Measurements from ENCODE around the gene TMEM129. TPM values are rescaled to one million over a fixed set of nuclear protein-coding genes. Genes with fewer than 3 reads are reported as not detected.

TMEM129 gene
- total RNA-seq, 4 donors from 2014 or later: 46.6 to 94.2 (median 64.6) TPM

DNA sequence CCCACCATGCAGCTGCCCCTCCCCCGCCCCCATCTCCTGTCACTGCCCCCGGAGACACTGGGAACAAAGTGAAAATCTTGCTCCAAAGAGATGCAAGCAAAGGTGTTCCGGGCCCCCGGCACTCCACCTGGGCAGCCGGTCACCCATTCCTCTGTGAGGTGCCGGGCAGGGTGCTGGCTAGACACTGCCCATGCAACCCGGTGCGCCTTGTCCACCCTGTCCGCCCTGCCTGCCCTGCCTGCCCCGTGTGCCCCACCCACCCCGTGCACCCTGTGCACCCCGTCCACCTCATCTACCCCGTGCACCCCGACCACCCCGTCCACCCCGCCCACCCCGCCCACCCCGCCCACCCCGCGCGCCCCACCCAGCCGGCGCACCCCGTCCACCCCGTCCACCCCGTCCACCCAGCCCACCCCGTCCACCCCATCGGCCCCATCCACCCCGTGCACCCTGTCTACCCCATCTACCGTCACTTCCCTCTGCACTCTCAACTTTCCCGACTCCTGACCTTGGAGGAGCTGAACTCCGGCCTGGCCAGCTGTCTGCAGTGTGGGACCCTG lies 40.1 kb upstream of the TMEM129 start:
- TF ChIP-seq EP300 (IDR thresholded peaks at IDR 0.05) (no peak), POLR2A (IDR thresholded peaks at IDR 0.05) (no peak), POLR2AphosphoS5 (IDR thresholded peaks at IDR 0.05) (no peak)
- TF ChIP-seq, protein P1, sequence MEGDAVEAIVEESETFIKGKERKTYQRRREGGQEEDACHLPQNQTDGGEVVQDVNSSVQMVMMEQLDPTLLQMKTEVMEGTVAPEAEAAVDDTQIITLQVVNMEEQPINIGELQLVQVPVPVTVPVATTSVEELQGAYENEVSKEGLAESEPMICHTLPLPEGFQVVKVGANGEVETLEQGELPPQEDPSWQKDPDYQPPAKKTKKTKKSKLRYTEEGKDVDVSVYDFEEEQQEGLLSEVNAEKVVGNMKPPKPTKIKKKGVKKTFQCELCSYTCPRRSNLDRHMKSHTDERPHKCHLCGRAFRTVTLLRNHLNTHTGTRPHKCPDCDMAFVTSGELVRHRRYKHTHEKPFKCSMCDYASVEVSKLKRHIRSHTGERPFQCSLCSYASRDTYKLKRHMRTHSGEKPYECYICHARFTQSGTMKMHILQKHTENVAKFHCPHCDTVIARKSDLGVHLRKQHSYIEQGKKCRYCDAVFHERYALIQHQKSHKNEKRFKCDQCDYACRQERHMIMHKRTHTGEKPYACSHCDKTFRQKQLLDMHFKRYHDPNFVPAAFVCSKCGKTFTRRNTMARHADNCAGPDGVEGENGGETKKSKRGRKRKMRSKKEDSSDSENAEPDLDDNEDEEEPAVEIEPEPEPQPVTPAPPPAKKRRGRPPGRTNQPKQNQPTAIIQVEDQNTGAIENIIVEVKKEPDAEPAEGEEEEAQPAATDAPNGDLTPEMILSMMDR (IDR thresholded peaks at IDR 0.05): no peak
- no CpG with 5 or more reads among the region's 32 CpGs for WGBS, 2 donors (ENCODE audit: low coverage in 1 of 2)
- Histone ChIP-seq H3K27ac (no peak overlapping the region), H3K4me3 (no peak overlapping the region), H3K4me1 (peaks cover 0 to 18% (median 8%) of the 10 kb centered on the region in 3 donors), H3K27me3 (peaks cover 17% of the 10 kb centered on the region), H3K9me3 (no peaks in the 10 kb centered on the region), H3K36me3 (no peaks in the 10 kb centered on the region)
- no peak for ATAC-seq

DNA sequence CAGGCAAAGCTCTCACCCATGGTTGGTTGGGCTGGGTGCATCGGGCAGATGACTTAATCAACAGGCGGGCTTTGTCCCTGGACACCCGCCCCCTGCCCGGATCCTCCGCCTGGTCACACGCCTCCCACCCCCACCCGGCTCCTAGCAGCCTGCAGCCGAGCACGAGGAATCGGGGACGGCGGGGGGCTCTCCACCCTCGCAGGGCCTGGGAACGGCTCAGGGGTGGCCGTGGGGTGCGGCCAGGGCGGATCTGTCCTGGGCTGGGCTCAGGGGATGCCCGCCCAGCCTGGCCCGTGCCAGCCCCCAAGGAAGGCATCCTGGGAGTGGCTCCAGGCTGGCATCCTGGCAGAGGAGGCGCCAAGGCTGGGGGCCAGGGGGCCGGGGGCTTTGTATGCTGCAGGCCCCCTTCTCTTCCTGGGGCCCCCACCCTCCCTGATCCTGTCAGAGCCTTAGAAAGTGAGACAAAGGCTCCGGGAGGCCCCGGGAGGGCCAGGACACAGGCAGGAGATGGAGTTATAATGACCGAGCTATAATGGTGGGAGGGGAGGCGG lies 39.5 kb upstream of the TMEM129 start:
- no peak for ATAC-seq
- Histone ChIP-seq H3K27ac (no peak overlapping the region), H3K4me3 (no peak overlapping the region), H3K27me3 (peaks cover 13% of the 10 kb centered on the region), H3K4me1 (peaks cover 0 to 17% (median 8%) of the 10 kb centered on the region in 3 donors), H3K36me3 (no peaks in the 10 kb centered on the region), H3K9me3 (no peaks in the 10 kb centered on the region)
- WGBS, 2 donors (ENCODE audit: low coverage in 1 of 2): no CpG with 5 or more reads among the region's 25 CpGs
- TF ChIP-seq POLR2A (IDR thresholded peaks at IDR 0.05): no peak

DNA sequence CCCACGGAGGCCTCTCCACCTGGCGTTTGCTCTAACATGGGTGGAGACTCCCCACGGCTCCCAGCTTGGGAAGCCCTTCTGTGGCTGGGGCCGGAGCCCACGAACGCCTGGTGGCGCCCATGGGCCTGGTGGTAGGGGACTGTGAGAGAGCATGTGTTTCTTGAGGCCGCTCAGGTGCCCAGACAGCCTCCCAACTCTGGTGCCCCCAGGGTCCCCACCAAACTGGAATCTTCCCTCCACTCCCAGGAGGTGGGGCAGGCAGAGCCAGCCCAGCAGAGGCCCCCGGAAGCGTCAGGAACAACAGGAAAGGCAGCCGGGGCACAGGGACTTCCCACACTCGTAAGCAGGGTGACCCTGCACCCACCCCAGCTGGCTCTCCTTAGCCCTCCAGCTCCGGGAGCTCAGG lies 38.7 kb upstream of the TMEM129 start:
- Histone ChIP-seq H3K36me3 (no peaks in the 10 kb centered on the region), H3K9me3 (no peaks in the 10 kb centered on the region), H3K27ac (no peak overlapping the region), H3K4me3 (no peak overlapping the region), H3K4me1 (peaks cover 0 to 17% (median 8%) of the 10 kb centered on the region in 3 donors), H3K27me3 (peaks cover 12% of the 10 kb centered on the region)
- TF ChIP-seq POLR2AphosphoS5 (IDR thresholded peaks at IDR 0.05): no peak
- TF ChIP-seq, protein P1 (IDR thresholded peaks at IDR 0.05): no peak
- no peak for TF ChIP-seq EP300 (IDR thresholded peaks at IDR 0.05)
- TF ChIP-seq POLR2A (IDR thresholded peaks at IDR 0.05): no peak
- ATAC-seq: no peak
- no CpG with 5 or more reads among the region's 13 CpGs for WGBS, 2 donors (ENCODE audit: low coverage in 1 of 2)

DNA sequence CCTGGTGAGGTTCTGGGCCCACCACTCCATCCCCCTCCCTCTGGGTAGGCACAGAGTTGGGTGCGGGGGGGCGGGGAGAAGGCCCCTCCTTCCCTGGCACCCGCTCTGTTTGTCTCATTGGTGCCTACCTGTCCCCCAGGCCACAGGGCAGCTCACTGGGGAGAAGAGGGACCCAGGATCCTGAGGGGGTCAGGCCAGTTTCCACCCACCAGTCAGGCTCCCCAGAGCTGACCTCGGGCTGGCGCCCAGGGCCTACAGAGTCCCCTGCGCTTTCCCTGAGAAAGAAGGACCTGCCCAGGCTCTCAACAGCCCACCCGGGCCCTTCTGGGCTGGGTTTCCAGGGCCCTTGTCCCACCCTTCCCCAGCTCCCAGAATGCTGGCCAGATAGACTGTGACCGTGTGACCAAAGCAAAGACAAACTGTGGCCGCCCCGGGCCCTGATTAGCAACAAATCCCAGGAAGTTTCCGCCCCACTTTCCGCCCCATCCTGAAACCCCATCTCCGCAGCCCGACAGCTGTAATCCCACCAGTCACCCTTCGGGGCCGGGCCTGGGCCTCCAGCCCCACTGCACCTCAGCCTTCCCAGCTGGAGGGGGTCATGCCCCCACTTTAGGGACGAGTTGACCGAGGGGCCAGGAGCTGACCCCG lies 38.2 kb upstream of the TMEM129 start:
- no peak for TF ChIP-seq POLR2A (IDR thresholded peaks at IDR 0.05)
- Histone ChIP-seq H3K4me3 (no peak overlapping the region), H3K4me1 (peaks cover 0 to 16% (median 8%) of the 10 kb centered on the region in 3 donors), H3K36me3 (no peaks in the 10 kb centered on the region), H3K27me3 (peaks cover 6% of the 10 kb centered on the region), H3K27ac (no peak overlapping the region), H3K9me3 (no peaks in the 10 kb centered on the region)
- no peak for ATAC-seq
- WGBS, 2 donors (ENCODE audit: low coverage in 1 of 2): no CpG with 5 or more reads among the region's 19 CpGs

DNA sequence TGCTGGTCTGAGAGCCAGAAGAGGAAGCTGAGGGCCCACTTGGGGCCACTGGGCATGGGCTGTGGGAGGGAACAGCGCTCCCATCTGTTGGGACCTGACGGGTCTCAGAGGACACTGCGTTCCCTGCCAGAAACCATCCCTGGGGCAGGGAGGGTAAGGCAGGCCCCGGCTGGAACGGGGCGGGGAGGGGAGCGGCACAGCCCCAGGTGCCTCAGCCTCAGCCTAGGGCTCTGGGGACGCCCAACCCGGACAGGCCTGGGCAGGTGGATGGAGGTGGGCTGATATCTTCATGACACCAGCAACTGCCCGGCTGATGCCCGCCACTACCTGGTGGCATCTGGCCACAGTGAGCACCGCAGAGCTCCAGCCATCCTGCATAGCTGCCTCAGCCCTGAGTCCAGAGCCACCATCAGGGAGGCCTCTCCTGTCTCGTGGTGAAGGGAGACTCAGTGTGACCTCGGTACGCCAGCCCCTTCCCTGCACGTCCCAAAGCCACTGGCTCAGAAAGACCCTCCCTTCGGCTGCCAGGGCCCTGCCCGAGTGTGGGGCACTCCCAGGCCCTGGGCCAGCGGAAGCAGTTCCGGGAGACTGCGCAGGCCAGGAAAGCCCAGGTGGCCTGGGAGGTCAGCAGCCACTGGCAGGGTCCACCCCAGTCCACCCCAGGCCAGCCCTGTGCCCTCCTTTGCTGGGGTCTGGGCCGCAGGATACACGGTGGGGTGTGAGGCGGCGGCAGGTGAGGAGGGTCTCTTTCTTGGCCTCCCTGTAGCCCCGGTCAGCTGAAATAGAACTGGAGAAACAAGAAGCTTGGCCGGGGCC lies 37.4 kb upstream of the TMEM129 start:
- TF ChIP-seq, protein P1 (IDR thresholded peaks at IDR 0.05): no peak
- no peak for TF ChIP-seq POLR2AphosphoS5 (IDR thresholded peaks at IDR 0.05)
- TF ChIP-seq EP300 (IDR thresholded peaks at IDR 0.05): no peak
- no peak for TF ChIP-seq POLR2A (IDR thresholded peaks at IDR 0.05)
- ATAC-seq: no peak
- Histone ChIP-seq H3K4me1 (peaks cover 0 to 8% (median 4%) of the 10 kb centered on the region in 3 donors), H3K9me3 (no peaks in the 10 kb centered on the region), H3K27me3 (peaks cover 5% of the 10 kb centered on the region), H3K4me3 (no peak overlapping the region), H3K27ac (no peak overlapping the region), H3K36me3 (no peaks in the 10 kb centered on the region)
- WGBS, 2 donors (ENCODE audit: low coverage in 1 of 2): 84 to 100% methylated on average over 1 to 8 of the region's 27 CpGs
